H1 (cell line): ENCODE data around the gene CORO1C. TPM values are rescaled to one million over a fixed set of nuclear protein-coding genes. Genes with fewer than 3 reads are reported as not detected.

Experiments
- CTCF ChIA-PET: fragments of 300-600 bp; sonication (Branson Sonifier 250); formaldehyde crosslinking; loops from one replicate; lab custom pipeline; 2021; ENCODE audit not compliant: partially characterized antibody; lab: Charles Lee
- POLR2A ChIA-PET: fragments of 300-600 bp; sonication (Branson Sonifier 250); formaldehyde crosslinking; loops from one replicate; lab custom pipeline; 2021; ENCODE audit warnings: inconsistent platforms; ENCODE audit not compliant: partially characterized antibody; lab: Charles Lee
- DNase-seq, 2 experiments: peaks; one replicate each; pipeline versions ENCODE4 v3.0.0 to v3.0.0-alpha.2; 2010 to 2022; ENCODE audit warnings: low spot score in 2 of 2, low read depth in 1 of 2, mixed read lengths in 1 of 2
- FAIRE-seq: peaks from 2 replicates; lab custom pipeline; 2011; peaks lifted over from hg19 to GRCh38; lab: Jason Lieb, UNC
- H2AFZ ChIP-seq: 2 replicates; pipeline ENCODE4 v1.8.1; 2012; ENCODE audit warnings: low read length, inconsistent platforms
- H2AK5ac ChIP-seq: 2 replicates; pipeline ENCODE4 v1.6.1; 2013; ENCODE audit warnings: low read depth, low read length
- H2BK120ac ChIP-seq: replicated peaks from 2 replicates; pipeline ENCODE3; 2013; ENCODE audit warnings: low read depth, low read length, inconsistent platforms
- H2BK12ac ChIP-seq: 2 replicates; pipeline ENCODE4 v1.6.1; 2013; ENCODE audit warnings: low read depth, low read length
- H2BK15ac ChIP-seq: 2 replicates; pipeline ENCODE4 v1.6.1; 2013; ENCODE audit warnings: low read length
- H2BK20ac ChIP-seq: 2 replicates; pipeline ENCODE4 v1.6.1; 2013; ENCODE audit warnings: low read length
- H2BK5ac ChIP-seq: 2 replicates; pipeline ENCODE4 v1.6.1; 2013; ENCODE audit warnings: low read depth, low read length
- H3K14ac ChIP-seq: 2 replicates; pipeline ENCODE4 v1.6.1; 2013; ENCODE audit warnings: inconsistent platforms; ENCODE audit not compliant: insufficient read length
- H3K18ac ChIP-seq: 2 replicates; pipeline ENCODE4 v1.6.1; 2013; ENCODE audit warnings: low read length; ENCODE audit errors: extremely low read depth
- H3K23ac ChIP-seq: 2 replicates; pipeline ENCODE4 v1.6.1; 2013; ENCODE audit warnings: inconsistent platforms; ENCODE audit not compliant: insufficient read length
- H3K23me2 ChIP-seq: 2 replicates; pipeline ENCODE4 v1.6.1; 2013; ENCODE audit warnings: low read depth, low read length
- H3K27ac ChIP-seq: 2 replicates; pipeline ENCODE4 v1.6.1; 2011; ENCODE audit warnings: low read depth, low read length, inconsistent platforms
- H3K27me3 ChIP-seq, 4 experiments: replicated peaks in 1 of 4; 1 replicate in 1 of 4; 2 replicates in 3 of 4; pipeline versions ENCODE4 v1.6.1 to v1.8.1; 2011 to 2013; ENCODE audit warnings: low read length in 3 of 4, mild to moderate bottlenecking in 3 of 4, inconsistent platforms in 2 of 4, mixed read lengths in 2 of 4, moderate library complexity in 1 of 4; ENCODE audit not compliant: control insufficient read depth in 3 of 4, insufficient read depth in 3 of 4; ENCODE audit errors: extremely low read depth in 1 of 4
- H3K36me3 ChIP-seq, 4 experiments: 2 replicates each; pipeline versions ENCODE4 v1.6.1 to v1.8.1; 2011 to 2013; ENCODE audit warnings: mild to moderate bottlenecking in 4 of 4, low read length in 3 of 4, moderate library complexity in 2 of 4, control low read depth in 1 of 4, inconsistent platforms in 1 of 4; ENCODE audit not compliant: insufficient read depth in 4 of 4, control insufficient read depth in 2 of 4
- H3K4ac ChIP-seq: replicated peaks from 2 replicates; pipeline ENCODE3; 2013; ENCODE audit warnings: low read length, low read depth, mixed read lengths, inconsistent platforms; ENCODE audit not compliant: insufficient read length
- H3K4me1 ChIP-seq, 4 experiments: replicated peaks in 1 of 4; 1 replicate in 1 of 4; 2 replicates in 3 of 4; pipeline versions ENCODE4 v1.6.1 to v1.8.1; 2011 to 2013; ENCODE audit warnings: low read length in 3 of 4, inconsistent platforms in 2 of 4, mixed read lengths in 1 of 4; ENCODE audit not compliant: insufficient read depth in 4 of 4, control insufficient read depth in 3 of 4
- H3K4me2 ChIP-seq, 2 experiments: 2 replicates each; pipeline versions ENCODE4 v1.6.1 to v1.8.1; 2011 to 2013; ENCODE audit warnings: low read depth in 2 of 2, low read length in 2 of 2, control low read depth in 1 of 2, inconsistent platforms in 1 of 2, mild to moderate bottlenecking in 1 of 2; ENCODE audit not compliant: insufficient read depth in 1 of 2
- H3K4me3 ChIP-seq, 4 experiments: fragments of 200-600, 300-600 bp in 1 of 4; sonication (generic), shearing (Covaris generic), sonication (Bioruptor Twin) in 1 of 4; 2 replicates each; pipeline versions ENCODE4 v1.5.1 to v1.8.1; 2011 to 2016; ENCODE audit warnings: low read length in 4 of 4, low read depth in 3 of 4, control low read depth in 2 of 4, inconsistent platforms in 2 of 4, mild to moderate bottlenecking in 2 of 4, mixed read lengths in 1 of 4, moderate library complexity in 1 of 4; ENCODE audit not compliant: insufficient read depth in 2 of 4; ENCODE audit errors: extremely low read depth in 1 of 4
- H3K56ac ChIP-seq: replicated peaks from 2 replicates; pipeline ENCODE3; 2013; ENCODE audit warnings: low read depth, mild to moderate bottlenecking, mixed read lengths, low read length, inconsistent platforms; ENCODE audit not compliant: insufficient read length
- H3K79me1 ChIP-seq: 2 replicates; pipeline ENCODE4 v1.6.1; 2013; ENCODE audit warnings: low read depth, low read length, control low read depth
- H3K79me2 ChIP-seq, 2 experiments: 2 replicates each; pipeline versions ENCODE4 v1.6.1 to v1.8.1; 2012 to 2013; ENCODE audit warnings: low read length in 2 of 2, mild to moderate bottlenecking in 2 of 2, inconsistent platforms in 1 of 2; ENCODE audit not compliant: insufficient read depth in 2 of 2, control insufficient read depth in 1 of 2
- H3K9ac ChIP-seq, 4 experiments: replicated peaks in 1 of 4; 1 replicate in 1 of 4; 2 replicates in 3 of 4; pipeline versions ENCODE4 v1.6.1 to v1.8.1; 2011 to 2013; ENCODE audit warnings: low read depth in 3 of 4, low read length in 3 of 4, control low read depth in 2 of 4, mild to moderate bottlenecking in 2 of 4, moderate library complexity in 2 of 4, inconsistent platforms in 1 of 4; ENCODE audit errors: extremely low read depth in 1 of 4
- H3K9me3 ChIP-seq, 2 experiments: 2 replicates each; pipeline versions ENCODE4 v1.6.1 to v1.8.1; 2012 to 2013; ENCODE audit warnings: mild to moderate bottlenecking in 2 of 2, moderate library complexity in 2 of 2, control low read depth in 1 of 2, inconsistent platforms in 1 of 2, low read depth in 1 of 2, low read length in 1 of 2, mixed read lengths in 1 of 2; ENCODE audit not compliant: insufficient read depth in 2 of 2
- H4K20me1 ChIP-seq, 2 experiments: replicated peaks in 1 of 2; 2 replicates each; pipeline versions ENCODE3 to v1.8.1; 2011 to 2013; ENCODE audit warnings: inconsistent platforms in 2 of 2, low read length in 2 of 2, mild to moderate bottlenecking in 1 of 2; ENCODE audit not compliant: insufficient read depth in 2 of 2, control insufficient read depth in 1 of 2
- H4K5ac ChIP-seq: 2 replicates; pipeline ENCODE4 v1.6.1; 2013; ENCODE audit warnings: low read length, low read depth, mixed read lengths, inconsistent platforms; ENCODE audit not compliant: insufficient read length
- H4K8ac ChIP-seq: 2 replicates; pipeline ENCODE4 v1.8.0; 2013; ENCODE audit warnings: mild to moderate bottlenecking, moderate library complexity, low read length, inconsistent platforms; ENCODE audit not compliant: insufficient read depth; ENCODE audit errors: extremely low read depth
- H4K91ac ChIP-seq: replicated peaks from 2 replicates; pipeline ENCODE3; 2013; ENCODE audit warnings: low read length, mixed read lengths, inconsistent platforms; ENCODE audit not compliant: insufficient read length
- BCL11A ChIP-seq, 2 experiments: IDR thresholded peaks; one replicate each; pipeline ENCODE4 v1.6.1; 2011; ENCODE audit warnings: low read depth in 2 of 2, low read length in 2 of 2, mild to moderate bottlenecking in 2 of 2
- JUND ChIP-seq: IDR thresholded peaks from 2 replicates; pipeline ENCODE4 v1.6.1; 2011; ENCODE audit warnings: mild to moderate bottlenecking, improper control_type of control experiment, low read length
- KDM5A ChIP-seq: fragments of 200-600 bp; IDR thresholded peaks from 2 replicates; pipeline ENCODE4 v1.7.1; 2012; ENCODE audit warnings: mild to moderate bottlenecking, low read length, inconsistent platforms, mixed read lengths
- NRF1 ChIP-seq: IDR thresholded peaks from 2 replicates; pipeline ENCODE4 v1.6.1; 2011; ENCODE audit warnings: mild to moderate bottlenecking, low read depth, low read length, improper control_type of control experiment
- POLR2A ChIP-seq, 2 experiments: IDR thresholded peaks; 1 replicate in 1 of 2; 2 replicates in 1 of 2; pipeline ENCODE4 v1.6.1; 2011; ENCODE audit warnings: low read depth in 2 of 2, low read length in 2 of 2, mild to moderate bottlenecking in 2 of 2; ENCODE audit errors: control extremely low read depth in 1 of 2
- WGBS, 2 experiments: shearing (Covaris generic) in 1 of 2; methylation state at CpG; one replicate each; pipeline versions ENCODE4 v1.1.6 to v1.1.7; 2013 to 2015; ENCODE audit warnings: low lambda C conversion rate in 2 of 2, mixed read lengths in 2 of 2, inconsistent platforms in 1 of 2, low coverage in 1 of 2, missing lambda C conversion rate in 1 of 2; ENCODE audit not compliant: insufficient replicate concordance in 2 of 2, insufficient coverage in 1 of 2, insufficient read length in 1 of 2; ENCODE audit errors: extremely low coverage in 1 of 2, missing lambda C conversion rate in 1 of 2; 5-methylcytosine and 5-hydroxymethylcytosine counted together
- polyA plus RNA-seq, 7 experiments: library from polyadenylated mRNA; depleted of rRNA in 3 of 7; stranded (reverse) in 5 of 7; unstranded in 2 of 7; fragments of >200 nt in 5 of 7; fragments of 200-250 nt in 2 of 7; gene quantifications; 1 replicate in 5 of 7; 2 replicates in 1 of 7; 4 replicates in 1 of 7; pipeline versions ENCODE4 v1.2.1 to v1.2.3, GENCODE V29; 2011 to 2013; ENCODE audit warnings: missing spikeins in 2 of 7, mixed read lengths in 2 of 7
- total RNA-seq: library from RNA; stranded (reverse); fragmentation: NEBNext Ultra II Directional; extraction: Animal tissue kit (Norgen Biotek cat#: 25700); gene quantifications from 2 replicates; pipeline ENCODE4 v1.2.1, GENCODE V29; 2021
- TF ChIP-seq, protein P1 (sequence below): IDR thresholded peaks from 2 replicates; pipeline ENCODE4 v1.6.1; 2011; ENCODE audit warnings: low read depth, mild to moderate bottlenecking, low read length; ENCODE audit not compliant: insufficient read depth

Gene CORO1C
- total and polyA plus RNA-seq, 2 of the 8 experiments (the other 6 are each of a cell fraction or from before 2014, with no cell fraction given), result 72.7 to 120 TPM

DNA sequence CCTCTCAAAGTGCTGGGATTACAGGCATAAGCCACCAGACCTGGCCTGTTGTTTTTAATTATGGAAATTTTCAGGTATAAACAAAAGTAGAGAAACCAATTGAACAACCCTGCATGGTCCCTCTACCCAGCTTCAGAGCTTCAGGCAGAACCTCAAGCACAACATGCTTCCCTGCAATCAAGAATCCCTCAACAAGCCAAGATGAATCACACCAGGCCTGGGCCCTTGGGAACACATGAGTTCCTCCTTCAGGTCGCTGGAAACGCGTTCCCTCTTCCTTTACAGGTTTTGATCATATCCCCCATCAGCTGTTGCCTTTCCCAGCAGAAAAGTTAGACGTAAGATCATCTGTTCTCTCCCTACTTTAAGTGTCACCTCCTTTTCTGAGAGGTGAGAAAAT lies 20.5 kb upstream of the CORO1C start:
- H2AFZ ChIP-seq, result no peak overlapping the region
- FAIRE-seq (no peak), DNase-seq (no peak)
- no peaks in the 10 kb centered on the region for H3K23me2 ChIP-seq
- no peak overlapping the region for H3K23ac ChIP-seq
- no peak overlapping the region for H3K4me3 ChIP-seq
- H3K18ac ChIP-seq, result no peak overlapping the region
- no peak overlapping the region for H2BK120ac ChIP-seq
- H4K91ac ChIP-seq, result no peak overlapping the region
- H2AK5ac ChIP-seq, result no peak overlapping the region
- CTCF ChIA-PET, result interaction anchor here (0.7 to 3.6 kb wide), 7 partner anchors 16 to 199 kb away, joined by 3 to 15 read pairs (median 6); no protein-coding TSS in a partner anchor
- 80% methylated on average over 4 of the region's 4 CpGs; no CpG with 5 or more reads in 1 of the 2 experiments for WGBS, 2 experiments
- no peak overlapping the region for H4K5ac ChIP-seq
- no peak overlapping the region for H3K56ac ChIP-seq
- no peaks in the 10 kb centered on the region for H3K9me3 ChIP-seq
- TF ChIP-seq KDM5A, result no peak
- TF ChIP-seq BCL11A (IDR thresholded peaks at IDR 0.05; ENCODE audit: low read depth in 2 of 2, low read length in 2 of 2), result no peak
- TF ChIP-seq JUND, result no peak
- no peak for TF ChIP-seq NRF1
- no peak for TF ChIP-seq POLR2A (IDR thresholded peaks at IDR 0.05; ENCODE audit: control extremely low read depth in 1 of 2, low read depth in 2 of 2, low read length in 2 of 2)
- TF ChIP-seq, protein P1, sequence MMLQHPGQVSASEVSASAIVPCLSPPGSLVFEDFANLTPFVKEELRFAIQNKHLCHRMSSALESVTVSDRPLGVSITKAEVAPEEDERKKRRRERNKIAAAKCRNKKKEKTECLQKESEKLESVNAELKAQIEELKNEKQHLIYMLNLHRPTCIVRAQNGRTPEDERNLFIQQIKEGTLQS, result no peak
- TF ChIP-seq, all 59 proteins: peak for 0
- Histone ChIP-seq H3K9ac (no peak overlapping the region), H2BK12ac (no peak overlapping the region), H4K8ac (no peak overlapping the region), H3K79me1 (no peaks in the 10 kb centered on the region), H2BK15ac (no peak overlapping the region), H3K4me1 (no peaks in the 10 kb centered on the region), H2BK20ac (no peak overlapping the region), H4K20me1 (no peaks in the 10 kb centered on the region), H3K79me2 (no peaks in the 10 kb centered on the region), H3K27ac (no peak overlapping the region), H3K4ac (no peak overlapping the region), H2BK5ac (no peak overlapping the region), H3K14ac (no peak overlapping the region), H3K4me2 (no peak overlapping the region), H3K36me3 (no peaks in the 10 kb centered on the region), H3K27me3 (no peaks in the 10 kb centered on the region)
- POLR2A ChIA-PET, result interaction anchor here (0.9 to 1.5 kb wide), 2 partner anchors 17 to 20 kb away, joined by 3 read pairs; no protein-coding TSS in a partner anchor
